Motor neuron (in vitro differentiated cells): Measurements from ENCODE around the gene TBC1D2B. TPM values are rescaled to one million over a fixed set of nuclear protein-coding genes. Genes with fewer than 3 reads are reported as not detected.

Experiments
- ATAC-seq, 8 experiments: fragments of 200-7000 bp; cut with Tn5 transposase; replicated peaks in 6 of 8; 2 replicates each; pipeline ENCODE4 v1.8.0; 2021; ENCODE audit warnings: mild to moderate bottlenecking in 8 of 8, moderate library complexity in 8 of 8
- H3K27ac ChIP-seq, 2 donors: fragments of 250-450 bp; sonication (Bioruptor Pico); 2 replicates each; pipeline ENCODE4 v1.9.0; 2021; ENCODE audit warnings: antibody characterized with exemption in 2 of 2, mild to moderate bottlenecking in 2 of 2, moderate library complexity in 1 of 2
- H3K4me1 ChIP-seq, 2 donors: fragments of 250-450 bp; sonication (Bioruptor Pico); replicated peaks in 1 of 2; 2 replicates each; pipeline ENCODE4 v1.6.1; 2021; ENCODE audit warnings: antibody characterized with exemption in 2 of 2, mild to moderate bottlenecking in 2 of 2, moderate library complexity in 1 of 2
- H3K4me3 ChIP-seq, 5 donors: fragments of 250-450 bp; sonication (Bioruptor Pico); 2 replicates each; pipeline ENCODE4 v1.9.0; 2021; ENCODE audit warnings: antibody characterized with exemption in 5 of 5, mild to moderate bottlenecking in 5 of 5, moderate library complexity in 4 of 5
- WGBS, 10 experiments: fragments of 450-650 bp; shearing (Covaris generic); methylation state at CpG; one replicate each; pipeline ENCODE4 v1.0.0; 2022; 5-methylcytosine and 5-hydroxymethylcytosine counted together
- in situ Hi-C, 9 experiments: fragments of 400-800 bp; cut with MboI; loops; one replicate each; pipeline ENCODE4 v1.15.0; 2021; ENCODE audit warnings: low sequenced_read_pairs in 9 of 9, low pct_unique_long_range_greater_than_20kb in 2 of 9; ENCODE audit not compliant: unreplicated experiment in 9 of 9
- total RNA-seq, 8 experiments: library from RNA; unstranded; fragments of 300-600 nt; gene quantifications; 2 replicates each; pipeline versions ENCODE4 v1.2.3 to v1.2.4, GENCODE V29; 2022

Gene TBC1D2B
- total RNA-seq, 8 experiments from 2014 or later = 7.0 to 44.5 (median 16.0) TPM

DNA sequence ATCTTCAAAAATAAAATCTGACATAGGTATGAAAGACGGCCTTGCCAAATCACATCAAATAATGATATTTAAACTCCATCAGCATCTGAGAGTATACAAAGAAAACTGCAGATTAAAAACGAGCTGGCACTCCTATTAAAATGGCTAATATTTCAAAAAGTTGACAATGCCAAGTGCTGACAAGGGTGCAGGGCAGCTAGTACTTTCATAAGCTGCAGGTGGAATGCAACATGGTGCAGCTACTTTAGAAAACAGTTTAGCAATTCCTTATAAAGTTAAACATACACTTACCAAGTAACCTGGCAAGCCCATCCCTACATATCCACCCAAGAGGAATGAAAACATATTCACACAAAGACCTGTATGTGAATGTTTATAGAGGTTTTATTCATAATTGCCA, 23.0 kb downstream of the TBC1D2B start:
- Histone ChIP-seq H3K4me3 (no peak overlapping the region), H3K4me1 (peaks cover 0 to 5% of the 10 kb centered on the region in 2 donors), H3K27ac (no peak overlapping the region)
- no peak for ATAC-seq
- WGBS, 10 experiments = 53 to 100% (median 63%) methylated on average over 1 to 2 of the region's 2 CpGs
- in situ Hi-C loops = no loop called here

DNA sequence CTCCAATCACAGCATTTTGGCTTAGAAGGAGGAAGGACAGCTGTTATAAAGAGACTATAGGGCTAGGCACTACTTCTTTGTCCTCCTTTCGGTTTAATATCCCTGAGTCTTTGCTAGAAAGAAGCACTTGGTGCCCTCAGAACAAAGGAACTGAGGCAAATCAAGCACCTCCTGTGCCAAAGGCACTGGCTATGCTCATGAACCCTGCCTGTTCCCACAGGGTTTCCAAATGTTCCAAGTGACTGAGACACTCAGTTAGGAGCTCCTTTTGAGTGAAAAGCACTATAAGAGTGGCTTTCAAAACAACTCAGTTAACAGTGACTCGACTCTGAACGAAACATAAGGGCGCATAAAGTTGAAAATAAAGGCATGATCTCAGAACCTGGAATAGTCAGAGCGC, 25.0 kb downstream of the TBC1D2B start:
- Histone ChIP-seq H3K4me1 (peaks cover 0 to 9% of the 10 kb centered on the region in 2 donors), H3K27ac (no peak overlapping the region), H3K4me3 (no peak overlapping the region)
- 86 to 100% (median 95%) methylated on average over 2 to 5 of the region's 5 CpGs for whole genome bisulfite sequencing, 10 experiments
- no peak for ATAC-seq
- in situ Hi-C loops = no loop called here

DNA sequence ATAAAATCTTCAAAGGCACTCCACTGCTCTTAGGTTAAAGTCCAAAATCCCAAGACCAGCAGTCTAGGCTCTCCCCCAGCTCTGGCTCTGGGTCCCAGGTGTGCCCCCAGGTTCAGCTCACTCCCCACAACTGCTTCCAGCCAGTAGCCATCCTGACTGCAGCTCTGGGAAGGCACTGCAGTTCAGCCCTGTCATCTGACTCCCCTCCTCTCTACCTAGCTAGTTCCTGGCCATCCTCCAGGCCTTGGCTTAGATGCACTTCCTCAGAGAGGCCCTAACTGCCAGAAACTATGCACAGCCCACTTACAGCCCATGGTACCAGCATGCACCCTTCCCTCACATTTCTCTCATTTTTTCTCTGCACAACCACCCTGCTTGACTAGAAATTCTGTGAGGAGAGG, 25.5 kb downstream of the TBC1D2B start:
- H3K27ac ChIP-seq = no peak overlapping the region
- ATAC-seq = peak in 1 of 8 experiments; percentile 42
- H3K4me1 ChIP-seq = peaks cover 0 to 9% of the 10 kb centered on the region in 2 donors
- no peak overlapping the region for H3K4me3 ChIP-seq
- in situ Hi-C loops = no loop called here

DNA sequence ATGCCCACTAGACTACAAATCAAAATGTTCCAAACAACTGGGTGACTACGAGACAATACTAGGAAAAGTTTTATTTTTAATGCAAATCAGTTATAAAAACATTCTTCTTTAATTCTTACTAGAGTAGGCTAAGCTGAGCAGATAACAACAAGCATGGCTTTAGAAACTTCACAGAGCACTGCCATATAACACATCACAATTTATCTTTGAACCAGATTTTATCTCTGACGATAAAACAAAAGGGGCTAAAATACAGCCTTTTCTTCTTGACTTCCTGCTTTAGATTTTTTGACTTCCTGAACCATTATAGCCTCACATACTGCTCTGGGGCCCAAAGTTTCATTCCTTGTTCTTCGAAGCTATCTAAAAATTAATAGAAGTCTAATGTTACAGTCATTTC, 25.9 kb downstream of the TBC1D2B start:
- Histone ChIP-seq H3K4me3 (no peak overlapping the region), H3K4me1 (peaks cover 0 to 9% of the 10 kb centered on the region in 2 donors), H3K27ac (no peak overlapping the region)
- no peak for ATAC-seq
- WGBS, 10 experiments = 76 to 100% (median 90%) methylated on average over 1 to 3 of the region's 3 CpGs; no CpG with 5 or more reads in 2 of the 10 experiments
- in situ Hi-C loops = no loop called here

DNA sequence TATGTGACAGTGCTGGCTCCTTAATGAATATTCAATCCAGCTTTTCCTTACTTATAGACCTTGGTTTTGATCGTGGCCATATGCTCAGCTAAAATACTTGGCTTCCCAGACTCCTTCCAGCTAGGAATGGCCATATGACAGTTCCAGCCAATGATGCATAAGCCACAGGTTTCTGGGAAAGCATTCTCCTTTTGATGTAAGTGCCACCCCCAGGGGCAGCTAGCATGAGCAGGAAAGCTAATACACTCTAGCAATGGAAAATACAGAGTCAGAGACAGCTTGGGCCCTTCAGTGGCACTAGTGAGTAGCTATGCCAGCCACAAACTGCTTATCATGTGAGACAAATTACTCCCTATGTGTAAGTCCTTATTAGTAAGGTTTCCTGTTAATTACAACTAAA, 26.7 kb downstream of the TBC1D2B start:
- Histone ChIP-seq H3K4me3 (no peak overlapping the region), H3K4me1 (peaks cover 0 to 9% of the 10 kb centered on the region in 2 donors), H3K27ac (no peak overlapping the region)
- in situ Hi-C loops = no loop called here
- peak in 2 of 8 experiments; percentile 8 to 66 for ATAC-seq
- 9 to 86% (median 80%) methylated on average over 1 of the region's 1 CpG; no CpG with 5 or more reads in 5 of the 10 experiments for whole genome bisulfite sequencing, 10 experiments

DNA sequence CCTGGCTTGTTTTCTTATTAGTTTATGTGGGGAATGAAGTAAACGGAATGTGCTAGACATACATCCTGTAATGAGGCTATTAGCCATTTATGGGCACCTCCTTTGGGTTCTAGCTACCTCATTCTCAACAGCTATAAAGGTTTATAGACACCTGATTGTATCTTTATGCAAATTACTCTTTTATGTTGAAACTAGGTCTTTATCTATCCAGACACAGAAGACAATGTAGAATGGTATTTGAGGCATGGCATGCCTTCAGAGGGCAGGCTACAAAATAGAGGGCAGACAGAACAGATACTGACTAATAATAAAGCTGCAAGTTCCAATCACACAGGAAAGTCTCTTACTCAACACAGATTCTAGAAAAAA, 27.1 kb downstream of the TBC1D2B start:
- H3K27ac ChIP-seq = no peak overlapping the region
- no peak overlapping the region for H3K4me3 ChIP-seq
- peaks cover 0 to 9% of the 10 kb centered on the region in 2 donors for H3K4me1 ChIP-seq
- 0 to 86% (median 50%) methylated on average over 1 of the region's 1 CpG; no CpG with 5 or more reads in 3 of the 10 experiments for WGBS, 10 experiments
- in situ Hi-C loops = no loop called here
- ATAC-seq = peak in 2 of 8 experiments; percentile 10 to 17

DNA sequence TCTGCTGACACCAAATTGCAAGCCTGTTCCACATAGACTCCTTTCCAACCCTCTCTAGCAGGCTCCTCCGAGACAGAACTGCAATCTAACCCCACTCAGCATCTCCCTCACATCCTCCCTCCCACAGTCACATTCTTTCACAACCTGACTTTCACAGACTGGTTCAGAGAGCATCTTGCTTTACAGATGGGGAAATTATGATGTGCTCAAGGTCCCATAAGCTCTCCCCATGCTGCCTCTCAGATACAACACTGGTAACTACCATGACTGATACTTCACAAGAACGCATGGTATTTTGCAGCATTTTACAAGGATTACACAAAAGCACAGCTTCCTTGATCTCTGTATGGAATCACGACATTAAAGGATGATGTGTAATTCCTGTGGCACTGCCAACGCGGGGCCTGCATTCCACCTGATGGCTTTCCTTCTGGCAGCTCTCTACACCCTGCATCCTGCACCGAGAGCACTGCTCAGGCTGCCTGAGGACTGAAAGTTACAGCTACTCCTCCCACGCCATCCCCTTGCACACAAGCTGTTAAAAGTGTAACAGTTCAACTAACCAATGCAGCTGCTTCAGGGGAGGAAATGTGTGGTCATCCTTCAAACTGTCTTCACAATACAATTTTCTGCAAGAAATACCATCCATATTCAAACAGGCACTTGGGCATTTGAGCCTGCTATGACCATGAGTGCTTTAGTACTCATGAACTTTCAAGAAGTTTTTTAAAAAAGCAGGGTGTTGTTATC, 27.6 kb downstream of the TBC1D2B start:
- in situ Hi-C loops = no loop called here
- WGBS, 10 experiments = 8 to 100% (median 91%) methylated on average over 2 to 5 of the region's 7 CpGs; no CpG with 5 or more reads in 1 of the 10 experiments
- Histone ChIP-seq H3K27ac (no peak overlapping the region), H3K4me1 (peaks cover 0 to 9% of the 10 kb centered on the region in 2 donors), H3K4me3 (no peak overlapping the region)
- ATAC-seq = no peak

DNA sequence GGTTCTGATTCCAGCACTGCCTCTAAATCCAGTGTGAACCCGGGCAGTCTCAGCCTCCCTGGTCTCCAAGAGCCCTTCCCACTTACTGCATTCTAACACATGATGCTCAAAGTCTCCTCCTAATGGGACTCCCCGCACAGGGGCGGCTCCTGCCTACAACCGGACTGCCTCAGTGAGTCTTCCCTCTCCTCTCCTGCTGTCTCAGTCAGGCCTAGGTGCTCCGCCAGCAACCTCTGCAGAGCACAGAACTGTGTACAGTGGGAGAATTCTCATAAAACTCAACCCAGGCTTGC, 28.9 kb downstream of the TBC1D2B start:
- no peak overlapping the region for H3K4me3 ChIP-seq
- H3K4me1 ChIP-seq = peaks cover 0 to 9% of the 10 kb centered on the region in 2 donors
- H3K27ac ChIP-seq = no peak overlapping the region
- in situ Hi-C loops = no loop called here
- 11 to 100% (median 87%) methylated on average over 1 to 4 of the region's 5 CpGs; no CpG with 5 or more reads in 4 of the 10 experiments for WGBS, 10 experiments
- ATAC-seq = peak in 3 of 8 experiments; percentile 29 to 79 (median 76)

DNA sequence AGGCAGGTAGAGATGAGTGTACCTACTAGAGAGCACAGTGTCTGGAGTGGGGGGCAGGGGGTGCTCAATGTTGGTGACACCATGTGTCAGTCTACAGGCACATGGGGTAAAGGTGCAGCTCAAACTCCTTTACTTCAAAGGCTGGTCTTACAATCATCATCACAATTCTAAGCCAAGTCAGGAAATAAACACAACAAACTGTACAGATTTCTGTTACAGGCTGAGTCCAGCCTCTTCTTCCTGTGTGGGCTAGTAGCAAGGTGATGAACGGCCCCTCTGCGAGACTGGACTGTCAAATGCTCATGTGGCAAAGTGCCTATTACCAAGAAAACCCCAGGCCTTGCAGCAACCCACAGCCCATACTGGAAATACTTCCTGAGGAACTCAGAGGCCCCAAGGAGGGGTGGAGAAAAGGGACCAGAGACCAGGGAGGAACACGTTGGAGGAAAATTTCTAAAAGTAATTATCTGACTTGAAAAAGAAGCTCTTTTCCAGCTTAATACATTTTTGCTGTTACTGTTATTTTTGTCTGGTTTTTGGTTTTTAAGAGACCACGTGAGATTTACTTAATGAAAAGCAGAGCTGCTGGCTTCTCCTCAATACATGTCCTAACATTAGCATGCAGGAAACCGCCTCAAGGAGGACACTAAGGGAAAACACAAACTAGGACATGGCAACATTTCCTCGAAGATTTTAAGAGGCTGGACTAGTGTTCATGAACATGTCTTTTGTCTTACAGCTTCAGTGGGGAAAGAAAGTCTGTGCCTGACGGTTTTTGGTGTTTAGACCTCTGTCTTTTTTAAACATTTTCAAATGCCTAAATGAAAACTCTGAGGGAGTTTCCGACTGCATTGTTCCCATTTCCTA, 29.5 kb downstream of the TBC1D2B start:
- Histone ChIP-seq H3K4me3 (no peak overlapping the region), H3K4me1 (peaks cover 0 to 9% of the 10 kb centered on the region in 2 donors), H3K27ac (no peak overlapping the region)
- ATAC-seq = peak in 6 of 8 experiments; percentile 51 to 84 (median 72)
- in situ Hi-C loops = no loop called here
- WGBS, 10 experiments = 0 to 100% (median 74%) methylated on average over 1 to 8 of the region's 8 CpGs

DNA sequence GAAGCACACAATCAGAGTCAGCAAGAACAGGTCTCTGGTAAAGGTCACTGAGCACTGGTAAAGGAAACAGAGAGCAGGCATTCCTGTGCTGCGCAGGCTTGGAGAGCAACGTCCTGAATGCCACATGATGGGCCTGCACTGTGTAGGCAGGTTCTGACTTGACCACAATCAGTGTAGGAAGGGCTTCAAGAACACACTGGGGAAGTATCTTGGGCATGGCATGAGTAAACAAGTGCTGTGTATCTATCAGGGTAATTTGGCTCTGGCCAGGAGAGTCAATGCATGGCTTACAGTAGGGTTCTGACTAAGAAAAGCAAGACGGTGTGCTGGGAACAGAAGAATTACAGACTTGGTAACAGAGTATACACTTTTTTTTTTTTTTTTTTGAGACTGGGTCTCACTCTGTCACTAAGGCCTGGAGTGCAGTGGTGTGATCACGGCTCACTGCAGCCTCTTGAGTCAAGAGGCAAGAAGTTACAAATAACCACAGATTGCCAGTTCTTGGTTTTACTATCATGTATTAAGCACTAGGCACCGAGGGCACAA, 30.6 kb downstream of the TBC1D2B start:
- Histone ChIP-seq H3K27ac (no peak overlapping the region), H3K4me3 (no peak overlapping the region), H3K4me1 (peaks cover 0 to 9% of the 10 kb centered on the region in 2 donors)
- in situ Hi-C loops = no loop called here
- ATAC-seq = peak in 1 of 8 experiments; percentile 77
- WGBS, 10 experiments = 70 to 100% (median 87%) methylated on average over 1 to 4 of the region's 5 CpGs; no CpG with 5 or more reads in 2 of the 10 experiments

DNA sequence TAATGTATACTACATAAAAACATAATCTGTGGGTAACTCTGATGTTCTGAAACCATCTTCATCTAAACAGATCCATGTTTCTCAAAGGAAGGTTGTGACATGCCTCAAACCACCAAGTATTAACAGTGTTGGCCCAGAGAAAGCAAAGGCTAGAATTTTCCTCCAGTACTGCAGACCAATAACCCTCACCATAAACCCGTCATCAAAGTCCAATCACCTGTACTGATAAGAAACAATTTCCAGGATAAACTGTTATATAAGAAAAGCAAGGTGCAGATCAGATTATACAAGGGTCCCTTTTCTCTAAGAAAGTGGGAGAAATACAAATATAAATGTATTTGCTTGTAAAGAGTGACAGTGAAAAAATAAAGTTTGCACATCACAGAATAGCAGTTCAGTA, 32.3 kb downstream of the TBC1D2B start:
- Histone ChIP-seq H3K4me3 (no peak overlapping the region), H3K27ac (no peak overlapping the region), H3K4me1 (peaks cover 0 to 8% of the 10 kb centered on the region in 2 donors)
- 88 to 100% (median 100%) methylated on average over 1 of the region's 1 CpG; no CpG with 5 or more reads in 3 of the 10 experiments for WGBS, 10 experiments
- in situ Hi-C loops = no loop called here
- ATAC-seq = no peak

DNA sequence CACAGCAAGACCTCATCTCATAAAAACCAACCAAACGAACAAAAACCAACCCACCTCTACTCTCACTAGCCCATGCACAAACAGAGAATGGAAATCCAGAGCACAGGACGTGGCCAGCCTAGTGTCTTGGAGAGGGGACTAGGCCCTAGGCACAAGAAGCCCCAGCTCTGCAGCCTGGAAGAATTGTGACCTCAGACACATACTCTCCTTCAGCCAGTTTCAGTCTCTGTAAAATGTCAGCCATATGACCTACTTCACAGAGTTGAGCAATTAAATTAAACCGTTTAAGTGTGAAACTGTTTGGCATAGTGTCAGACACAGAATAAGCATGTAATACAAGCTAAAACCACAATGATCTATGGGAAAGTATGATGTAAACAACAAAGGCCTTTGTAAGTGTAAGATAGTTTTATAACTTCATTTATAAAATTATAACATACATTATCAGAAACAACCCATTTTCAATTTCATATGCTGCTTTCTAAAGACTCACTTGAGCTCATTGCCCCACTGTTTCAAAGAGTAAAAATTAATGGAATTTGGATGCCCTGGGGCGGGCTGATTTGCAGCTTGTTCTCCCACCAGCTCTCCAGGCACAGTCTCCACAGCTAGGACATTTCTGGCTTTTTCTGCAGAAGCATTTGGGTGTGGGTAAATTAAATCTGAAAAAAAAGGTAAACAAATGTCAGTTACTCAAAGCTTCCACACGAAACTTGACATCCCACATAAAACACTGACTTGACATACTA, 32.9 kb downstream of the TBC1D2B start:
- peak in 1 of 8 experiments; percentile 51 for ATAC-seq
- in situ Hi-C loops = no loop called here

More for the DNA sequence above, 32.9 kb downstream of the TBC1D2B start:
- Histone ChIP-seq H3K4me1 (peaks cover 0 to 4% of the 10 kb centered on the region in 2 donors), H3K27ac (no peak overlapping the region), H3K4me3 (no peak overlapping the region)
- WGBS, 10 experiments = 33 to 91% (median 80%) methylated on average over 1 to 3 of the region's 5 CpGs; no CpG with 5 or more reads in 1 of the 10 experiments
